Breast epithelium (tissue), 4 donors: Measurements from ENCODE around the gene CDK12. TPM values are rescaled to one million over a fixed set of nuclear protein-coding genes. Genes with fewer than 3 reads are reported as not detected.

ENCODE experiments used
- DNase-seq, 2 donors: peaks; one replicate each; pipeline ENCODE4 v3.0.0-alpha.2; 2019; ENCODE audit warnings: low spot score in 2 of 2
- H3K27ac ChIP-seq, 2 donors: fragments of 200-600 bp; sonication (generic) in 1 of 2; one replicate each; pipeline ENCODE4 v1.5.1; 2016 to 2019; ENCODE audit warnings: mild to moderate bottlenecking in 1 of 2
- H3K27me3 ChIP-seq, 2 donors: fragments of 200-600 bp; sonication (generic) in 1 of 2; one replicate each; pipeline versions ENCODE4 v1.5.1 to v1.6.0; 2017 to 2019; ENCODE audit warnings: control low read depth in 1 of 2, mild to moderate bottlenecking in 1 of 2
- H3K36me3 ChIP-seq: fragments of 200-600 bp; one replicate; pipeline ENCODE4 v1.5.1; 2019
- H3K4me1 ChIP-seq, 2 donors: fragments of 200-600 bp; sonication (generic); one replicate each; pipeline ENCODE4 v1.5.1; 2016 to 2019; ENCODE audit warnings: control low read depth in 1 of 2
- H3K4me3 ChIP-seq, 3 donors: fragments of 200-600 bp; sonication (generic); 1 replicate in 2 of 3; 2 replicates in 1 of 3; pipeline ENCODE4 v1.5.1; 2016 to 2019; ENCODE audit warnings: mild to moderate bottlenecking in 3 of 3, moderate library complexity in 2 of 3
- H3K9me3 ChIP-seq, 2 donors: fragments of 200-600 bp; sonication (generic) in 1 of 2; one replicate each; pipeline ENCODE4 v1.5.1; 2016 to 2019; ENCODE audit warnings: control low read depth in 1 of 2
- CTCF ChIP-seq, 3 donors: fragments of 450-650 bp; IDR thresholded peaks; one replicate each; pipeline ENCODE4 v1.5.1; 2016 to 2017; ENCODE audit warnings: antibody characterized with exemption in 3 of 3, mild to moderate bottlenecking in 3 of 3, moderate library complexity in 3 of 3
- POLR2A ChIP-seq: fragments of 450-650 bp; IDR thresholded peaks from one replicate; pipeline ENCODE4 v1.6.1; 2016; ENCODE audit warnings: antibody characterized with exemption, mild to moderate bottlenecking, moderate library complexity
- POLR2AphosphoS5 ChIP-seq, 3 donors: sonication (generic); formaldehyde crosslinking; IDR thresholded peaks; one replicate each; pipeline ENCODE4 v1.6.1; 2017; ENCODE audit warnings: antibody characterized with exemption in 3 of 3
- intact Hi-C: fragments of 100-400 bp; cut with DNase I; formaldehyde crosslinking; loops from one replicate; pipeline ENCODE4 v1.15.1; 2023; ENCODE audit warnings: low total_unique reads
- total RNA-seq, 3 donors: library from RNA; depleted of rRNA; stranded (reverse); fragments of >200 nt; gene quantifications; one replicate each; pipeline ENCODE4 v1.1.0, GENCODE V29; 2016

Gene CDK12
- total RNA-seq, 3 donors from 2014 or later, result 38.6 to 58.2 (median 41.3) TPM

- Histone ChIP-seq H3K27ac (no peak overlapping the region), H3K4me3 (no peak overlapping the region), H3K9me3 (no peaks in the 10 kb centered on the region), H3K36me3 (no peaks in the 10 kb centered on the region), H3K4me1 (no peaks in the 10 kb centered on the region), H3K27me3 (no peaks in the 10 kb centered on the region)
- no peak for DNase-seq
- no peak for TF ChIP-seq POLR2A
- intact Hi-C loops, result no loop called here
These were observed 88.7 kb downstream of the CDK12 start for GRCh38 chr17:39549747-39550573.

GRCh38 chr17:39551879-39552278 lies 90.6 kb downstream of the CDK12 start:
- Histone ChIP-seq H3K4me1 (no peaks in the 10 kb centered on the region), H3K27ac (no peak overlapping the region), H3K4me3 (no peak overlapping the region), H3K36me3 (no peaks in the 10 kb centered on the region), H3K9me3 (no peaks in the 10 kb centered on the region), H3K27me3 (no peaks in the 10 kb centered on the region)
- intact Hi-C loops, result no loop called here
- TF ChIP-seq CTCF (IDR thresholded peaks at IDR 0.05) (no peak), POLR2A (no peak)
- DNase-seq, result no peak

DNA sequence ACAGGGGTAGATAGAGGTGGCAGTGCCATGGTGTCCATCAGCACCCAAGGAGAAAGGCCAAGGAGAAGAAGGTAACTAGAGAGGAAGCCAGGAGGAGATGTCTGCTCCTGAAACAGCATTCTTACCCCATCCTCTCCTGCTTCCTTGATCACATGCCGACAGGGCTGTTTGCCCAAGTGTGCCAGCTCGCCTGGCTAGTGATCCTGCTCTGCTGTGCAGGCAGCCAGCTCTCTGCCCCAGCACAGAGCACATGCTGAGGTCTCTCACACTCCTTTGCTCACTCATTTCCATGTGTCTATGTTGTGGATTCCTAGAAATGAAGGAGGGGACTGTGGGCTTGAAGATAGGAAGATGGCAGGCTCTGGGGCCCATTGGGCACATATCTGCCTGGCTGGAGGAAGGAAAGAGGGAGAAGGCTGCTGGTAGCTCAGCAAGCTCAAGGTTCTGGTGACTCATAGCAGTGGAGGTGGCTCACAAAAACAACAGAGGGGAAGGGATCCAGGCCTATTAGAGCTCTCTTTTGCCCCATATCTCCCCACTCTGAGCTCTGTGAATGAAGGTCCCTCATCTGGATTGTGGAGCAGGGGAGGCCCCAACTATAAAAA lies 92.2 kb downstream of the CDK12 start:
- Histone ChIP-seq H3K27ac (no peak overlapping the region), H3K9me3 (no peaks in the 10 kb centered on the region), H3K4me1 (no peaks in the 10 kb centered on the region), H3K27me3 (no peaks in the 10 kb centered on the region), H3K4me3 (no peak overlapping the region), H3K36me3 (no peaks in the 10 kb centered on the region)
- intact Hi-C loops, result no loop called here
- no peak for TF ChIP-seq CTCF (IDR thresholded peaks at IDR 0.05)
- no peak for TF ChIP-seq POLR2A
- TF ChIP-seq POLR2AphosphoS5 (IDR thresholded peaks at IDR 0.05), result no peak
- no peak for DNase-seq

DNA sequence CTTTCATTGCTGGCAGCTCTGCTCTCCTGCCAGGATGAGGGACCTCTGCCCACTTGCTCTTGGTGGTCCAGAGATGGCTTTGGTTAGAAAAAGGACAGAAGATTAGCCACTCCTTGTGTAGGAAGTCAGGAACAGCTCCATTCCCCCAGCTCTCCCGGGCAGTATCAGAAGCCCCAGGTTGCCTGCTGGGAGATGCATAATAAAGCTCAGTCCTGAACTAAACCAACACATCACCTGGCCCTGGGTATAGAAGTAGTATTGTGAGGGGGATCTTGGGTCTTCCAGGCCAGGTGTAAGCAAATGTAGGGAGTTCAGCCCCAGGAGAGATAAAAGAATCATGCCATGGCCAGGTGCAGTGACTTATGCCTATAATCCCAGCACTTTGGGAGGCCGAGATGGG lies 94.1 kb downstream of the CDK12 start:
- no peaks in the 10 kb centered on the region for H3K36me3 ChIP-seq

DNA sequence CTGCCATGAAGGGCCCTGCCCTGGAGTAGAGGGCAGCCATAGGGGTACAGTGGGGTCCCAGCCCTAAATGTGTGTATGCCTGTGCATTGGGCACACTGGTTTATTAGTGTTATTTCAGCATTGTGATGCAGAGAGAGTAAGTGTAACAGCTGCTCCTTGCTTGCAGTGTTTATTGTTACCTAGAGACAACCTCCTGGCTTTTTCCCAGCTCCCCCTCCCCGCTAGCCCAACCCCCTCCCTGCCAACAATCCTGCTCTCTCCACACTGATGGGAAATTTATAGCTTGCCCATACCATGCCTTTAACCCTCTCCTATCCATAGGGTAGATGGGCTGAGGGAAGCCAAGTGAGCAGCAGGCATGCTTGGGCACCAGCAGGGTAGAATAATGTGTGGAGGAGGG lies 95.1 kb downstream of the CDK12 start:
- H3K4me1 ChIP-seq, result no peaks in the 10 kb centered on the region
- no peak for TF ChIP-seq POLR2AphosphoS5 (IDR thresholded peaks at IDR 0.05)
- TF ChIP-seq CTCF (IDR thresholded peaks at IDR 0.05), result no peak
- no peak for TF ChIP-seq POLR2A
- H3K9me3 ChIP-seq, result no peaks in the 10 kb centered on the region
- no peak overlapping the region for H3K4me3 ChIP-seq
- H3K36me3 ChIP-seq, result no peaks in the 10 kb centered on the region
- intact Hi-C loops, result no loop called here
- DNase-seq, result no peak
- H3K27me3 ChIP-seq, result no peaks in the 10 kb centered on the region
- no peak overlapping the region for H3K27ac ChIP-seq

More for the DNA sequence above, 94.1 kb downstream of the CDK12 start:
- TF ChIP-seq POLR2AphosphoS5 (IDR thresholded peaks at IDR 0.05) (no peak), CTCF (IDR thresholded peaks at IDR 0.05) (no peak), POLR2A (no peak)
- Histone ChIP-seq H3K4me1 (no peaks in the 10 kb centered on the region), H3K4me3 (no peak overlapping the region), H3K9me3 (no peaks in the 10 kb centered on the region), H3K27me3 (no peaks in the 10 kb centered on the region), H3K27ac (no peak overlapping the region)
- intact Hi-C loops, result no loop called here
- no peak for DNase-seq
